RWPE2 (cell line): Measurements from ENCODE around the gene HIRIP3.

ENCODE experiments used
- ATAC-seq: fragments of 200-7000 bp; cut with Tn5 transposase; 3 replicates; pipeline ENCODE4 v1.9.1; 2021; ENCODE audit warnings: low read depth
- DNase-seq: peaks from one replicate; pipeline ENCODE4 v3.0.0-alpha.2; 2020; ENCODE audit warnings: low spot score
- H3K27ac ChIP-seq: fragments of 450-650 bp; 2 replicates; pipeline ENCODE4 v1.5.1; 2017; ENCODE audit warnings: mild to moderate bottlenecking; ENCODE audit not compliant: poor library complexity, severe bottlenecking
- H3K27me3 ChIP-seq: fragments of 250-450 bp; sonication (Bioruptor Pico); 2 replicates; pipeline ENCODE4 v1.5.1; 2021; ENCODE audit warnings: mild to moderate bottlenecking, moderate library complexity; ENCODE audit not compliant: insufficient read depth, poor library complexity, severe bottlenecking
- H3K36me3 ChIP-seq: fragments of 250-450 bp; sonication (Bioruptor Pico); 2 replicates; pipeline ENCODE4 v1.5.1; 2020; ENCODE audit warnings: low read depth, mild to moderate bottlenecking, moderate library complexity
- H3K4me1 ChIP-seq: fragments of 250-450 bp; sonication (Bioruptor Pico); 2 replicates; pipeline ENCODE4 v1.5.1; 2021; ENCODE audit warnings: mild to moderate bottlenecking, moderate library complexity; ENCODE audit not compliant: insufficient read depth, poor library complexity, severe bottlenecking
- H3K4me3 ChIP-seq: fragments of 250-450 bp; sonication (Bioruptor Pico); 2 replicates; pipeline ENCODE4 v1.5.1; 2021; ENCODE audit warnings: mild to moderate bottlenecking, moderate library complexity; ENCODE audit not compliant: severe bottlenecking
- H3K9me3 ChIP-seq: fragments of 250-450 bp; sonication (Bioruptor Pico); 2 replicates; pipeline ENCODE4 v1.5.1; 2021; ENCODE audit warnings: mild to moderate bottlenecking, moderate library complexity; ENCODE audit not compliant: severe bottlenecking
- TF ChIP-seq, protein P1 (sequence below): fragments of 450-650 bp; IDR thresholded peaks from one replicate; pipeline ENCODE4 v1.5.1; 2017; ENCODE audit warnings: mild to moderate bottlenecking, moderate library complexity; ENCODE audit not compliant: poor library complexity, severe bottlenecking

The HIRIP3 gene

DNA sequence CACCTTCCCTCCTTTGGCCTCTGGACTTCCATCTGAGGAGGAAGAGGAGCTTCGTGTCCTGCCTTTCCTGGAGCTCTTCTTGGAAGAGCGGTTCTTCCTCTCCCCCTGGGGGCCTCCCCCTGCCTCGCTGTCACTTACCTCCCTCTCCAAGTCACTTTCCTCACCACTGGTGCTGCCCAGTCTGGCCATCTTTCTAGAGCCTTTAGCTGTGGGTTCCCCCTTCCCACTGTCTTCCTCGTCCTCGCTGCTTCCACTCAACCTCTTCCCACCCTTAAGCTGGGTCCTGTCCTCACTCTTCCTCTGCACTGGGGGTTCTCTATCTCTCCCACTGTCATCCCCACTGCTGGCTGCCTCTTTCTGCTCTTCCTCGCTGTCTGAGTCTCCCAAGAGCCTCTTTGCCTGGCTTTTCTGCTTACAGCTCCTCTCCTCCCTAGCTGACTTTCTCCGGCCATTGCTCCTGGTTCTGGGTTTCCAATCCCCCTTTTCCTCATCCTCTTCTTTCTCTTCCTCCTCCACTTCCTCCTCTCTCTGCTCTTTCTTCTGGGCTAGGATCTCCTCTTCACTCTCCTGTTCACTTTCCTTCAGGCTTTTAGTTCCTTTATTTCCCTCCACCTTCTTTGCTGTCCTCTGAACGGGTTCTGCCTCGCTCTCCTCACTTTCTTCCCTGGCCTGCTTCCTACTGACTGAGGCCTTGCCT lies 1.4 kb downstream of the HIRIP3 start:
- TF ChIP-seq, protein P1, sequence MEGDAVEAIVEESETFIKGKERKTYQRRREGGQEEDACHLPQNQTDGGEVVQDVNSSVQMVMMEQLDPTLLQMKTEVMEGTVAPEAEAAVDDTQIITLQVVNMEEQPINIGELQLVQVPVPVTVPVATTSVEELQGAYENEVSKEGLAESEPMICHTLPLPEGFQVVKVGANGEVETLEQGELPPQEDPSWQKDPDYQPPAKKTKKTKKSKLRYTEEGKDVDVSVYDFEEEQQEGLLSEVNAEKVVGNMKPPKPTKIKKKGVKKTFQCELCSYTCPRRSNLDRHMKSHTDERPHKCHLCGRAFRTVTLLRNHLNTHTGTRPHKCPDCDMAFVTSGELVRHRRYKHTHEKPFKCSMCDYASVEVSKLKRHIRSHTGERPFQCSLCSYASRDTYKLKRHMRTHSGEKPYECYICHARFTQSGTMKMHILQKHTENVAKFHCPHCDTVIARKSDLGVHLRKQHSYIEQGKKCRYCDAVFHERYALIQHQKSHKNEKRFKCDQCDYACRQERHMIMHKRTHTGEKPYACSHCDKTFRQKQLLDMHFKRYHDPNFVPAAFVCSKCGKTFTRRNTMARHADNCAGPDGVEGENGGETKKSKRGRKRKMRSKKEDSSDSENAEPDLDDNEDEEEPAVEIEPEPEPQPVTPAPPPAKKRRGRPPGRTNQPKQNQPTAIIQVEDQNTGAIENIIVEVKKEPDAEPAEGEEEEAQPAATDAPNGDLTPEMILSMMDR: no peak
- Histone ChIP-seq H3K27ac (peak overlapping the region; percentile 89), H3K9me3 (no peaks in the 10 kb centered on the region), H3K36me3 (peaks cover 31% of the 10 kb centered on the region), H3K4me3 (no peak overlapping the region), H3K4me1 (peaks cover 5% of the 10 kb centered on the region), H3K27me3 (no peaks in the 10 kb centered on the region)
- no peak for ATAC-seq
- no peak for DNase-seq

DNA sequence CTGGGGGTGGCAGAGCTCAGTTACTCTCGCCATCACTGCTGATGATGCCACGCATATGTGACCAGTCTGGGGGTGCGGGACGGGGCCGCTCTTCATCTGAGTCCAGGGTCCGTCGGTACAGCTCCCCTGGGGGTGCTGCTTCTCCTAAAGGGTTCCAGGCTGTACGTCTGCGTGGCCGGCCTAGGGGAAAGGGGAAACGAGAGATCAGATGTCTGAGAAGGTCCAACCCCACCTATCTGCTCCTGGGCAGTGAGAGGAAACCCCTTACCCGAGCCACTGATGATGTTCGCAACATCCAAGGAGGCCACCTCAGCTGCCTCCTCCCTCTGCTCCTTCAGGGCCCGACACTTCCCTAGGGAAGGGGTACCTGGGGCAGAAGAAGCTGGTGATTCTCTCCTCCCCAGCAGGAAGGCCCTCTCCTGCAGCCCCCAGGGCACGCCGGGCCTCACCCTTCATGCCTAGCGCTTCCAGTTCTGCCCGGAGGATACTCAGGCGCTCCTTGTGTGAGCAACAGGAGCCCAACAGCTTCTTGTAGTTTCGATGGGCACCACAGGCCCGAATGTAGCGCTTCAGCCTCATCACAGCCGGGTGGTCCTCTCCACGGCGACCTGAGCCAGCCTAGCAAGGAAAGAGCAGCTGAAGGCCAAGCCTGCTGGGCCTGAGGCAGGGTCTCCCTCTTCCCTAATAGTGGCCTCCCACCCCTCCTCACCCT lies 2.1 kb downstream of the HIRIP3 start:
- Histone ChIP-seq H3K27ac (peak overlapping the region; percentile 89), H3K4me1 (peaks cover 5% of the 10 kb centered on the region), H3K36me3 (peaks cover 35% of the 10 kb centered on the region), H3K27me3 (no peaks in the 10 kb centered on the region), H3K4me3 (no peak overlapping the region), H3K9me3 (no peaks in the 10 kb centered on the region)
- ATAC-seq (no peak), DNase-seq (no peak)
- TF ChIP-seq, protein P1: no peak

DNA sequence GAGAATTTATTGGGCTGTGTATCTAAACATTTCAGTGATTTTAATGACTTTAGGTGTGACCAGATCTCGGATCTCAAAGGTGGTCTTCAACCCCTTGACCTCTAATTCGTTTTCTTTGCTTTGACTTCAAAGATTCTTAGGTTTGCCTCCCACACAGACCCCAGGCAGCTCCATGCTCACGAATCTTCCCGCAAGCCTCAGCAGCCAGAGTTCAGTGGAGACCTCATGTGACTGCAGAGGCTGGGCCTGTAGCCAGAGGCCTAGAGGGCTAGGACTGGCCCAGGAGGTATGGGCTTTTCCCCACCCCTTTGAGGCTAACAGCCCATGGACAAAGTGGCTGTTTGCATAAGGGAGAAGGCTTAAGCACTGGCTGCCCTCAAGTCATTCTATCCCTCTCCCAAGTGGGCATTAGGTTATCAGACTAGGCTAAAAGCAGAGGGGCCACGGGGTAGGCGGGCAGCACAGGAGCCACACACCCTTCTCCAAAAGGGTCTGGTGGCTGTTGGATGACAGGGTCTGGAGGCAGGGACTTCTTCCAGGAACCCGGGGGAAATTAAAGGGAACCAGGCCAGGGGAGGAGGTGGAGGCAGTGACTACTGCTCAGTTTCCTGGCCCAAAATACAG lies 3.0 kb downstream of the HIRIP3 start:
- H3K4me1 ChIP-seq: peaks cover 5% of the 10 kb centered on the region
- H3K27ac ChIP-seq: no peak overlapping the region
- DNase-seq (no peak), ATAC-seq (no peak)
- TF ChIP-seq, protein P1: no peak
- no peaks in the 10 kb centered on the region for H3K9me3 ChIP-seq
- H3K27me3 ChIP-seq: no peaks in the 10 kb centered on the region
- no peak overlapping the region for H3K4me3 ChIP-seq
- H3K36me3 ChIP-seq: peaks cover 43% of the 10 kb centered on the region

DNA sequence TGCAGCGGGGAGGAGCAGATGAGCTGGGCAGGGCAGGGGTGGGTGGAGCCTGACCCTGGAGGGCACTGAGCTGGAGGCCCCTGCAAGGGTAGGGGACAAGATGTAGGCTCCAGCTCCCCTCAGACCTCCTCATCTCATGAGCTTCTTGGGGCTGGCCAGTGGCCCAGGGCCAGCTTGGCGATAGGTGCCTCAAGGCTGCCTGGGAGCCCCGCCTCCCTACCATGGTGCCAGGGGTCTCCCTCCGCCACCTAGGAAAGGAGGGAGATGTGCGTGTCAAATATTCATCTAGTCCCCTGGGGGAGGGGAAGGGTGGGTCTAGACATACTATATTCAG lies 3.9 kb downstream of the HIRIP3 start:
- Histone ChIP-seq H3K27me3 (no peaks in the 10 kb centered on the region), H3K4me1 (peaks cover 5% of the 10 kb centered on the region), H3K27ac (no peak overlapping the region), H3K9me3 (no peaks in the 10 kb centered on the region), H3K4me3 (no peak overlapping the region), H3K36me3 (peaks cover 46% of the 10 kb centered on the region)
- no peak for DNase-seq
- TF ChIP-seq, protein P1: no peak
- ATAC-seq: no peak
